HCT116 (cell line): ENCODE data around the gene PCNX1.

Experiments used
- ATF3 ChIP-seq: IDR thresholded peaks from 2 replicates; pipeline ENCODE4 v1.6.1; 2012
- CTCF ChIP-seq, 3 experiments: fragments of 200-600 bp in 1 of 3; sonication (generic) in 1 of 3; IDR thresholded peaks in 2 of 3; conservative IDR thresholded peaks in 1 of 3; 2 replicates each; pipeline ENCODE4 v1.5.1; 2012 to 2017; ENCODE audit warnings: low read depth in 2 of 3, low read length in 2 of 3, antibody characterized with exemption in 1 of 3, borderline replicate concordance in 1 of 3, control low read depth in 1 of 3, mild to moderate bottlenecking in 1 of 3, mixed read lengths in 1 of 3, mixed run types in 1 of 3, moderate library complexity in 1 of 3; ENCODE audit not compliant: insufficient read depth in 1 of 3
- POLR2A ChIP-seq: IDR thresholded peaks from 2 replicates; pipeline ENCODE4 v1.7.0; 2011; ENCODE audit warnings: borderline replicate concordance; ENCODE audit not compliant: insufficient read depth, insufficient read length; ENCODE audit errors: extremely low read depth

- no peak for TF ChIP-seq CTCF (IDR thresholded peaks at IDR 0.05 in 2 of 3, conservative IDR thresholded peaks at IDR 0.05 in 1 of 3; ENCODE audit: borderline replicate concordance in 1 of 3, insufficient read depth in 1 of 3, low read depth in 2 of 3, low read length in 2 of 3)
- TF ChIP-seq POLR2A: no peak
- no peak for TF ChIP-seq ATF3
These were observed 142.3 kb downstream of the PCNX1 start for GRCh38 chr14:71049435-71050133.
